ENCODE data around the gene COX7A2L.
"Not testable (repeated sequence)": the region's sequence is repeated elsewhere in the genome, so short reads cannot be mapped to it uniquely, and the experiment has no call there.

DNA sequence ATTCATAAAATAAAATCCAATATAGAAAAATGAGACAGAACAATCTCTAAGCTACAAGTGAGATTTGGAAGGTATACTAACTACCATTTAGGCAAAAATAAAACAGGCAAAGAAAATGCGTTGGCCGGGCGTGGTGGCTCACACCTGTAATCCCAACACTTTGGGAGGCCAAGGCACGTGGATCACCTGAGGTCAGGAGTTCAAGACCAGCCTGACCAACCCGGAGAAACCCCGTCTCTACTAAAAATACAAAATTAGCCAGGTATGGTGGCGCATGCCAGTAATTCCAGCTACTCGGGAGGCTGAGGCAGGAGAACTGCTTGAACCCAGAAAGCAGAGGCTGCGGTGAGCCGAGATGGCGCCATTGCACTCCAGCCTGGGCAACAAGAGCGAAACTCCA lies 13.5 kb downstream of the COX7A2L start:
- TF ChIP-seq, protein P1, sequence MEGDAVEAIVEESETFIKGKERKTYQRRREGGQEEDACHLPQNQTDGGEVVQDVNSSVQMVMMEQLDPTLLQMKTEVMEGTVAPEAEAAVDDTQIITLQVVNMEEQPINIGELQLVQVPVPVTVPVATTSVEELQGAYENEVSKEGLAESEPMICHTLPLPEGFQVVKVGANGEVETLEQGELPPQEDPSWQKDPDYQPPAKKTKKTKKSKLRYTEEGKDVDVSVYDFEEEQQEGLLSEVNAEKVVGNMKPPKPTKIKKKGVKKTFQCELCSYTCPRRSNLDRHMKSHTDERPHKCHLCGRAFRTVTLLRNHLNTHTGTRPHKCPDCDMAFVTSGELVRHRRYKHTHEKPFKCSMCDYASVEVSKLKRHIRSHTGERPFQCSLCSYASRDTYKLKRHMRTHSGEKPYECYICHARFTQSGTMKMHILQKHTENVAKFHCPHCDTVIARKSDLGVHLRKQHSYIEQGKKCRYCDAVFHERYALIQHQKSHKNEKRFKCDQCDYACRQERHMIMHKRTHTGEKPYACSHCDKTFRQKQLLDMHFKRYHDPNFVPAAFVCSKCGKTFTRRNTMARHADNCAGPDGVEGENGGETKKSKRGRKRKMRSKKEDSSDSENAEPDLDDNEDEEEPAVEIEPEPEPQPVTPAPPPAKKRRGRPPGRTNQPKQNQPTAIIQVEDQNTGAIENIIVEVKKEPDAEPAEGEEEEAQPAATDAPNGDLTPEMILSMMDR (optimal IDR thresholded peaks at IDR 0.05 in 1 of 3, IDR thresholded peaks at IDR 0.05 in 1 of 3, conservative IDR thresholded peaks at IDR 0.05 in 1 of 3; ENCODE audit: extremely low read depth in 1 of 3, insufficient read depth in 2 of 3, low read length in 3 of 3) = not testable (repeated sequence)
- not testable (repeated sequence) for TF ChIP-seq EZH2 (IDR thresholded peaks at IDR 0.05; ENCODE audit: low read length)

All from keratinocyte (primary cell).